Activated naive CD8-positive, alpha-beta T cell treated with anti-CD3 and anti-CD28 coated beads, Interleukin-2, amount 50 U/mL, for 24 hours (primary cell): ENCODE measurements around the gene ANKRD13A.
"Not testable (repeated sequence)": the region's sequence is repeated elsewhere in the genome, so short reads cannot be mapped to it uniquely, and the experiment has no call there.

ENCODE experiments used
- ATAC-seq: fragments of 150-1000 bp; cut with Tn5 transposase; one replicate; pipeline ENCODE4 v1.10.0; 2021
- DNase-seq: peaks from one replicate; pipeline ENCODE4 v3.0.0; 2021
- H3K27ac Mint-ChIP-seq: one replicate; pipeline ENCODE4 v1.8.0; 2021; ENCODE audit warnings: mild to moderate bottlenecking, mixed read lengths
- H3K27me3 Mint-ChIP-seq: one replicate; pipeline ENCODE4 v1.8.0; 2021; ENCODE audit warnings: mixed read lengths
- H3K36me3 Mint-ChIP-seq: one replicate; pipeline ENCODE4 v1.8.0; 2021; ENCODE audit warnings: low read depth, mixed read lengths
- H3K4me1 Mint-ChIP-seq: one replicate; pipeline ENCODE4 v1.8.0; 2021; ENCODE audit warnings: mixed read lengths
- H3K4me3 Mint-ChIP-seq: one replicate; pipeline ENCODE4 v1.8.0; 2021; ENCODE audit warnings: mild to moderate bottlenecking, moderate library complexity, mixed read lengths
- H3K9me3 Mint-ChIP-seq: one replicate; pipeline ENCODE4 v1.8.0; 2021; ENCODE audit warnings: mixed read lengths

Gene ANKRD13A

GRCh38 chr12:109966546-109966945 lies 32.7 kb upstream of the ANKRD13A start:
- Mint-ChIP-seq H3K4me3 (no peak overlapping the region), H3K4me1 (peaks cover 19% of the 10 kb centered on the region), H3K36me3 (peaks cover 33% of the 10 kb centered on the region), H3K27me3 (no peaks in the 10 kb centered on the region), H3K27ac (no peak overlapping the region), H3K9me3 (no peaks in the 10 kb centered on the region)
- ATAC-seq: no peak
- no peak for DNase-seq

GRCh38 chr12:109967383-109968031 lies 31.7 kb upstream of the ANKRD13A start:
- H3K27me3 Mint-ChIP-seq: no peaks in the 10 kb centered on the region
- no peak for DNase-seq
- peaks cover 19% of the 10 kb centered on the region for H3K4me1 Mint-ChIP-seq
- ATAC-seq: peak; percentile 36
- H3K36me3 Mint-ChIP-seq: peaks cover 37% of the 10 kb centered on the region
- H3K27ac Mint-ChIP-seq: peak overlapping the region; percentile 50
- H3K4me3 Mint-ChIP-seq: no peak overlapping the region
- H3K9me3 Mint-ChIP-seq: no peaks in the 10 kb centered on the region

DNA sequence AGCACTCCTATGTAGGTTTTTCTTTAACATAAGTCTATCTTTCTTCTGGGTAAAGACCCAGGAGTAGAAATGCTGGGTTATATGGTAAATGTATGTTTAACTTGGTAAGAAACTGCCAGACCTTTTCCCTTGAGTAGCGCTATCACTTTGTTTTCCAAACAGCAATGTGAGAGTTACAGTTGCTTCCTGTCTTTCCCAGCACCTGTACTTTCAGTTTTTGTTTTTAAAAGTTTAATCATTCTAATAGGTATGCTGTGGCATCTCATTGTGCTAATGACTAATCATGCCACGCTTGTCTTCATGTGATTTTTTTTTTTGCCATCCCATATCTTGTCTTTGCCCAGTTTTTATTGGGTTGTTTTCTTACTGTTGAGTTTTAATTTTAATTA lies 31.2 kb upstream of the ANKRD13A start:
- Mint-ChIP-seq H3K27me3 (no peaks in the 10 kb centered on the region), H3K36me3 (peaks cover 39% of the 10 kb centered on the region)
- ATAC-seq: peak; percentile 20

DNA sequence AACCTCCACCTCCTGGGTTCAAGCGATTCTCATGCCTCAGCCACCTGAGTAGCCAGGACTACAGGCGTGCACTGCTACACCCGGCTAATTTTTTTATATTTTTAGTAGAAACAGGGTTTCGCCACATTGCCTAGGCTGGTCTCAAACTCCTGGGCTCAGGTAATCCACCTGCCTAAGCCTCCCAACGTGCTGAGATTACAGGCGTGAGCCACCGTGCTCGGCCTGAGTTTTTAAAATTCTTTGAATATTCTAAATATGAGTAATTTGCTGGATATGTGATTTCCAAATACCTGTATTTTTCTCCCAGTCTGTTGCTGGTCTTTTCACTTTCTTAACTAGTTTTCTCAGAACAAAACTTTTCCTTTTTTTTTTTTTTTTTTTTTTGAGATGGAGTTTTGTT lies 30.4 kb upstream of the ANKRD13A start:
- Mint-ChIP-seq H3K9me3 (no peaks in the 10 kb centered on the region), H3K27ac (no peak overlapping the region), H3K36me3 (peaks cover 41% of the 10 kb centered on the region), H3K27me3 (no peaks in the 10 kb centered on the region), H3K4me1 (peaks cover 27% of the 10 kb centered on the region), H3K4me3 (no peak overlapping the region)
- ATAC-seq (no peak), DNase-seq (no peak)

More for the DNA sequence above, 31.2 kb upstream of the ANKRD13A start:
- no peaks in the 10 kb centered on the region for H3K9me3 Mint-ChIP-seq
- H3K4me1 Mint-ChIP-seq: peaks cover 19% of the 10 kb centered on the region
- no peak for DNase-seq
- H3K27ac Mint-ChIP-seq: peak overlapping the region; percentile 50
- no peak overlapping the region for H3K4me3 Mint-ChIP-seq

DNA sequence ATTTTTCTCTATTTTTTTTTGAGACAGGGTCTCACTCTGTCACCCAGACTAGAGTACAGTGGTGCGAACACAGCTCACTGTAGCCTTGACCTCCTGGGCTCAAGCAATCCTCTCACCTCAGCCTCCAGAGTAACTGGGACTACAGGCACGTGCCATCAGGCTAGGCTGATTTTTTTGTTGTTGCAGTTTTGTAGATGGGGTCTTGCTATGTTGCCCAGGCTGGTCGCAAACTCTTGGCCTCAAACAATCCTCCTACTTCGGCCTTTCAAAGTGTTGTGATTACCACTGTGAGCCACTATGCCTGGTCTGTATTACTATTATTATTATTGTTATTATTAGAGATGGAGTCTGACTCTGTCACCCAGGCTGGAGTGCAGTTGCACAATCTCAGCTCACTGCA lies 26.4 kb upstream of the ANKRD13A start:
- no peaks in the 10 kb centered on the region for H3K27me3 Mint-ChIP-seq
- H3K4me3 Mint-ChIP-seq: no peak overlapping the region
- H3K27ac Mint-ChIP-seq: no peak overlapping the region
- ATAC-seq (no peak), DNase-seq (no peak)
- H3K4me1 Mint-ChIP-seq: peaks cover 32% of the 10 kb centered on the region
- H3K36me3 Mint-ChIP-seq: peaks cover 58% of the 10 kb centered on the region
- no peaks in the 10 kb centered on the region for H3K9me3 Mint-ChIP-seq

DNA sequence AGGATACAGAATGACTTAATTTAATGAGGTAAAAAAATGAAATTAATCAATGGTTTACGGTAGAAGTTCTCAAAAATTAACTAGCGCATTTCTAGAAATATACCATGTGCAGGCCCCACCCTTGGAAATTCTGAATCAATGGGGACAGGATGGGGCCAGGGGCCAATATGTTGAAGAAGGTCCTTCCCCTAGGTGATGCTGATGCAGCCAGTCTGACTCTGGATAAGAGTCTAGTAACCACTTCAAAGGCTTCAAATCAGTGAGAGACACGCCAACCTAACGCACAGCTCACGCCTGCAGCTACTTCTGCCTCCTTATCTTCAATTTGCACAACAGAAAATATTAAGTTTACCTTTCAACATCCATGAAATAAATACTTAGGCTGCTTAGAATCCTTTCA lies 17.9 kb upstream of the ANKRD13A start:
- Mint-ChIP-seq H3K27ac (peak overlapping the region; percentile 82), H3K27me3 (no peaks in the 10 kb centered on the region), H3K36me3 (peaks cover 75% of the 10 kb centered on the region), H3K4me3 (peak overlapping the region; percentile 48), H3K9me3 (peaks cover 6% of the 10 kb centered on the region), H3K4me1 (peaks cover 66% of the 10 kb centered on the region)
- ATAC-seq: peak; percentile 97
- DNase-seq: peak; percentile 64

GRCh38 chr12:109982210-109982609 lies 17.0 kb upstream of the ANKRD13A start:
- Mint-ChIP-seq H3K9me3 (peaks cover 6% of the 10 kb centered on the region), H3K27me3 (no peaks in the 10 kb centered on the region), H3K4me1 (peaks cover 64% of the 10 kb centered on the region), H3K36me3 (peaks cover 67% of the 10 kb centered on the region), H3K27ac (peak overlapping the region; percentile 82), H3K4me3 (peak overlapping the region; percentile 48)
- ATAC-seq: no peak
- no peak for DNase-seq

DNA sequence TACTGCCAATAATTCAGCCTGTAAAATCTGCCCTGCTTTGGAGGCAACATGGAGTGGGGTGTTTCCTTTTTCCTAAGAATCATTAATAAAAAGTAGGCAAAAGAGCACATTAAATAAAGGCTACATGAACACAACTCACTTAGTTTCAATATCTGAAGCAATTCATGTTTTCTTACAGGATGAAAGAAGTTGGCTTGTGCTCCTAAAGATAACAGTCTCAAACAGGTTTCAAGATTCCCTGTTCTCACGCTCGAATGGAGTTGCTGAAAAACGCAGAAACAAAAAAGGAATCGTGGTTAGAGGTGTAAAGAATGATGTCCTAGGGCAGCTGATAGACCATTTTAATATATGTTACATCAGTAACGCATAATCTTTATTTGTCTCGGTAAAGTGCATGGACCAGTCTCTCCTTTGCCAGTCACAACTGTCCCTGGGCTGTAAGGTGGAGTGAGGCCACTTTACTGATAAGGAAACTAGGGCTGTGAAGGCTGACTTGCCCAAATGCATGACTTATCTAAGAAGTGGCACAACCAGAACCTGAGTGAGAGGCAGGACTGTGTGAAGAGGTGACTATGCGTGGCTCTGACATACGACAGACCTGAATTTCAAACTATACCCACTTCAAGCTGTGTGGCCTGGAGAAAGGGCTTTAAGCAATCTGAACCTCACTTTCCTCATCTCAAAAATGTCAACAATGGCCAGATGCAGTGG lies 15.6 kb upstream of the ANKRD13A start:
- H3K4me1 Mint-ChIP-seq: peaks cover 64% of the 10 kb centered on the region
- no peaks in the 10 kb centered on the region for H3K27me3 Mint-ChIP-seq
- no peak overlapping the region for H3K4me3 Mint-ChIP-seq
- no peak for DNase-seq
- H3K9me3 Mint-ChIP-seq: peaks cover 2% of the 10 kb centered on the region
- no peak for ATAC-seq
- peaks cover 65% of the 10 kb centered on the region for H3K36me3 Mint-ChIP-seq
- H3K27ac Mint-ChIP-seq: peak overlapping the region; percentile 39

- H3K36me3 Mint-ChIP-seq: peaks cover 57% of the 10 kb centered on the region
- H3K27me3 Mint-ChIP-seq, ATAC-seq, H3K4me3 Mint-ChIP-seq, H3K9me3 Mint-ChIP-seq, DNase-seq: not testable (repeated sequence)
- H3K27ac Mint-ChIP-seq: peak overlapping the region; percentile 51
- H3K4me1 Mint-ChIP-seq: peaks cover 56% of the 10 kb centered on the region
These were observed 13.0 kb upstream of the ANKRD13A start for GRCh38 chr12:109986236-109986635.

GRCh38 chr12:109987615-109988014 lies 11.6 kb upstream of the ANKRD13A start:
- ATAC-seq: peak; percentile 77
- no peak for DNase-seq
- Mint-ChIP-seq H3K4me1 (peaks cover 52% of the 10 kb centered on the region), H3K4me3 (no peak overlapping the region), H3K27ac (peak overlapping the region; percentile 68), H3K27me3 (no peaks in the 10 kb centered on the region), H3K36me3 (peaks cover 53% of the 10 kb centered on the region), H3K9me3 (no peaks in the 10 kb centered on the region)

DNA sequence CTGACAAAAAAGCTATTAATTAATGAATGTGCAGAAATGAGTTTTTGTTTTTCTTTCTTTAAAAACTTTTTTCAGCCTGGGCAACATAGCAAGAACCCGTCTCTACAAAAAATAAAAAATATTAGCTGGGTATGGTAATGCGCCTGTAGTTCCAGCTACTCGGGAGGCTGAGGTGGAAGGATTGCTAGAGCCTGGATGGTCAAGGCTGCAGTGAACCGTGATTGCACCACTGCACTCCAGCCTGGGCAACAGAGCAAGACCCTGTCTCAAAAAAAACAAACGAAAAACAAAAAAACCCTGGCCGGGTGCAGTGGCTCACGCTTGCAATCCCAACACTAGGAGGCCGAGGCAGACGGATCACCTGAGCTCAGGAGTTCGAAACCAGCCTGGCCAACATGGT lies 11.0 kb upstream of the ANKRD13A start:
- H3K27me3 Mint-ChIP-seq: no peaks in the 10 kb centered on the region
- ATAC-seq: no peak
- no peak overlapping the region for H3K4me3 Mint-ChIP-seq
- peaks cover 52% of the 10 kb centered on the region for H3K4me1 Mint-ChIP-seq
- H3K36me3 Mint-ChIP-seq: peaks cover 47% of the 10 kb centered on the region
- DNase-seq: no peak
- peak overlapping the region; percentile 68 for H3K27ac Mint-ChIP-seq
- H3K9me3 Mint-ChIP-seq: no peaks in the 10 kb centered on the region

GRCh38 chr12:109988903-109989302 lies 10.3 kb upstream of the ANKRD13A start:
- Mint-ChIP-seq H3K36me3 (peaks cover 41% of the 10 kb centered on the region), H3K4me1 (peaks cover 54% of the 10 kb centered on the region)

DNA sequence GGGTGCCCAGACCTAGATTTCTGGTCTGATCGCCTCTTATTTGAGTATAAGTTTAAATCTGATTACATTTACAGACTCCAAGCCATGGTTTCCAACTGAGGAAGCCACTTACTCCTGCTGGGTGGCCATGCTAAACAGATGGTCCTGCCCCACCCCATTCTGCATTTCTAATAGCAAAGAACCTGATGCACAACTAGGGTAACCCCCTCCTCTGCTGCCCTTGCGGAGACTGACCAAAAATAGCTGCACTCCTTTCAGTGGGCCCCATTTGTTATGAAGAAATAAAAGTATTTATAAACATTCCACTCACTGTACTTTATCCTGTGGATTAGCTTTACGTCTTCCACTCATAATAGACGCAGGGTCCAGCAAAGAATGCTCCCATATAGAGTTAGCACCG lies 9.8 kb upstream of the ANKRD13A start:
- Mint-ChIP-seq H3K27me3 (no peaks in the 10 kb centered on the region), H3K36me3 (peaks cover 39% of the 10 kb centered on the region), H3K27ac (no peak overlapping the region), H3K4me3 (no peak overlapping the region), H3K4me1 (peaks cover 59% of the 10 kb centered on the region), H3K9me3 (no peaks in the 10 kb centered on the region)
- no peak for ATAC-seq
- no peak for DNase-seq

More at GRCh38 chr12:109988903-109989302, 10.3 kb upstream of the ANKRD13A start:
- Mint-ChIP-seq H3K4me3 (no peak overlapping the region), H3K9me3 (no peaks in the 10 kb centered on the region), H3K27ac (peak overlapping the region; percentile 56), H3K27me3 (no peaks in the 10 kb centered on the region)
- DNase-seq: no peak
- ATAC-seq: no peak

DNA sequence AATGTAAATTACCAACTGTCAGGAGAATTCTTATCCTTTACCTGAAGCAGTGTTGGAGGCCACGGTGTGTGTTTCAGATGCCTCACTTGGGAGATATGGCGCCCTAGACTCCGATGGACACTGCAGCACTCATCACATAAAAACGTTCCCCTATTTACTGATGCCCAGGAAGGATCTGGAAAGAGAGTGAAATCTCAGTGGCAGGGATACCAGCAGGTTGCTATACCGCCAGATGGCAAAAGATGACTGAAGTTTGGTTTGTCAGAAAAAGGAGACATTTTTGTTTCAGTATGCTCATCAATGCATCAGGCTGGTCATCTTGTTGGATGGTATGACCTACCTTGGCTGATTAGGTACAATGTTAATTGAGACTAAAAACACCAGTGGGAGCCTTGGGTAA lies 7.6 kb upstream of the ANKRD13A start:
- peak overlapping the region; percentile 26 for H3K27ac Mint-ChIP-seq
- H3K4me1 Mint-ChIP-seq: peaks cover 62% of the 10 kb centered on the region
- no peak overlapping the region for H3K4me3 Mint-ChIP-seq
- H3K36me3 Mint-ChIP-seq: peaks cover 32% of the 10 kb centered on the region
- H3K9me3 Mint-ChIP-seq: no peaks in the 10 kb centered on the region
- H3K27me3 Mint-ChIP-seq: no peaks in the 10 kb centered on the region
- no peak for DNase-seq
- ATAC-seq: no peak

DNA sequence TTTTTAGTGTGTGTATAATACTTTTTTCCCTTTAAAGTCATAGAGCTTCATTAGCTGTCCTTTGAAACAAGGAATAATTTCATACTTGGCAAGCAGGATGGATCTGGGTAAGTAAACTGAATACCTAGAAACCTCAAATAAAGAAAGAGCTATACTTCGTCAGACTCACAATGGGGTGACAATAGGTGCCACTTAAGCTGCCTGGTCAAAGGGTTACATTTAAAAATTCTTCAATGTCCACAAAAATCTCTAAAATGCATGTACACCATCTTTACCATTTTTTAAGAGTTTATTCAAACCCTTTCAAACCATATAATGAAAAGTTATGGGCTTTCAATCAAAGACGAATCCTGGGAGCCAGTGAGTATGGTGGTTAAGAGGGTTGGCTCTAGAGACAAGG lies 6.1 kb upstream of the ANKRD13A start:
- Mint-ChIP-seq H3K27ac (peak overlapping the region; percentile 33), H3K4me1 (peaks cover 63% of the 10 kb centered on the region), H3K36me3 (peaks cover 26% of the 10 kb centered on the region), H3K9me3 (no peaks in the 10 kb centered on the region), H3K27me3 (no peaks in the 10 kb centered on the region), H3K4me3 (peak overlapping the region; percentile 89)
- ATAC-seq (no peak), DNase-seq (no peak)
